AG04450 (cell line): ENCODE results near the gene MAML2. TPM values are rescaled to one million over a fixed set of nuclear protein-coding genes. Genes with fewer than 3 reads are reported as not detected.
A peak's percentile ranks its signal among the peaks of the same experiment; 100 is the strongest.

Experiments used
- CTCF ChIA-PET: fragments of 300-600, 350-600 bp; formaldehyde crosslinking; extraction: SDS; loops from one replicate; lab custom pipeline; 2022; ENCODE audit warnings: antibody characterized with exemption, inconsistent platforms; lab: Charles Lee
- POLR2A ChIA-PET: fragments of 350-600 bp; formaldehyde crosslinking; extraction: SDS; loops from one replicate; lab custom pipeline; 2021; ENCODE audit warnings: antibody characterized with exemption, inconsistent platforms; lab: Yijun Ruan, JAX
- DNase-seq: peaks from one replicate; pipeline ENCODE4 v3.0.0-alpha.2; 2011; ENCODE audit warnings: low read depth, low spot score
- H3K27ac ChIP-seq: one replicate; pipeline ENCODE4 v1.5.1; 2012; ENCODE audit warnings: low read depth, low read length, control low read depth
- H3K27me3 ChIP-seq: one replicate; pipeline ENCODE4 v1.6.0; 2012; ENCODE audit warnings: low read length; ENCODE audit not compliant: control insufficient read depth, insufficient read depth
- H3K4me3 ChIP-seq: 2 replicates; pipeline ENCODE4 v1.5.1; 2011; ENCODE audit warnings: mild to moderate bottlenecking, low read depth, low read length, control low read depth
- H3K9me3 ChIP-seq: 2 replicates; pipeline ENCODE4 v1.5.1; 2012; ENCODE audit warnings: low read length; ENCODE audit not compliant: control insufficient read depth, insufficient read depth
- CTCF ChIP-seq: IDR thresholded peaks from 2 replicates; pipeline ENCODE4 v1.5.1; 2011; ENCODE audit warnings: low read depth, low read length, control low read depth, inconsistent platforms
- polyA plus RNA-seq: library from polyadenylated mRNA; depleted of rRNA; stranded (reverse); fragments of >200 nt; gene quantifications from 2 replicates; pipeline ENCODE4 v1.2.3, GENCODE V29; 2011

MAML2 gene
- polyA plus RNA-seq, 1 experiment = 23.0 TPM

GRCh38 chr11:96054870-96055705, 287.9 kb downstream of the MAML2 start:
- no peak for DNase-seq
- Histone ChIP-seq H3K9me3 (no peaks in the 10 kb centered on the region), H3K4me3 (no peak overlapping the region), H3K27me3 (no peaks in the 10 kb centered on the region), H3K27ac (no peak overlapping the region)
- peak; percentile 68 for TF ChIP-seq CTCF
- CTCF ChIA-PET = interaction anchor here (0.6 to 4.0 kb wide), 38 partner anchors 9 to 906 kb away, joined by 3 to 58 read pairs (median 4); partner anchors contain the start of genes CCDC82, JRKL and MAML2
- POLR2A ChIA-PET = interaction anchor here (0.7 to 2.2 kb wide), 3 partner anchors 101 to 287 kb away, joined by 3 to 8 read pairs (median 3); partner anchors contain the start of gene MAML2

DNA sequence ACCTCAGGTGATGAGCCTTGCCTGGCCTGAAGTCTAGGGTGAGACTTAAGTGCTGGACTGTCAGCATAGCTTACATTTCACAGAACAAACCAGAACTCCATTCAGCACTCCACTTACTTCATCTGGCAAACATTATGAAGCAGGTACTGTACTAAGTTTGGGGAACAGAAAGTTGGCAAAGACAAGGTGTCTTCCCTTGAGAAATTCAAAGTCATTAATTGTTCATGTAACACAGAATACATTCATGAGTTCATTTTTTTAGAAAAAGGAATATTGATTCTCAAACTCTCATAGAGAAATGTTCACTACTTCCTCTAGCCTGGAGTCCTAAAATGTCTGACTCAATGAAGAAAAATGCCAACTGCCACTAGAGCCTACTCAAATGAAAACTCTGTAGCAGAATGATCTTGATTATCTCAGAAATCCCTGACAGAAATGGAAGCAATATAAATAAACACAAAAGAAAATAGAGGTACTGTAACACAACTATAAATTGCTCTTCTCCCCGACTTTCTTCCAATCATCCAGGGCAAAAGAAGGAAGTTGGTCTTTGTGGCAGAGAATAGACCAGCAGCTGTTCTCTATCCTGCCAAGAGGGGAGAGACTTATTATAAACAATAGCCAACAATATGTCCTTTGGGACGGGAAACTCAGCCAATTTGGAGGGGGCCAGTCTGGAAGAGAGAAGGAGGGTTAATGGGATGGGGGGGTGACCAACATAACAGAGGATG, 289.9 kb downstream of the MAML2 start:
- TF ChIP-seq CTCF = no peak
- H3K27ac ChIP-seq = no peak overlapping the region
- CTCF ChIA-PET = interaction anchor here (1.1 to 4.0 kb wide), 7 partner anchors 18 to 341 kb away, joined by 3 to 58 read pairs (median 11); partner anchors contain the start of gene MAML2
- no peak overlapping the region for H3K4me3 ChIP-seq
- no peaks in the 10 kb centered on the region for H3K9me3 ChIP-seq
- H3K27me3 ChIP-seq = no peaks in the 10 kb centered on the region
- POLR2A ChIA-PET = interaction anchor here (1.4 kb wide), 1 partner anchor 337 kb away, joined by 3 read pairs; the partner anchor contains the start of genes CCDC82 and JRKL
- no peak for DNase-seq

DNA sequence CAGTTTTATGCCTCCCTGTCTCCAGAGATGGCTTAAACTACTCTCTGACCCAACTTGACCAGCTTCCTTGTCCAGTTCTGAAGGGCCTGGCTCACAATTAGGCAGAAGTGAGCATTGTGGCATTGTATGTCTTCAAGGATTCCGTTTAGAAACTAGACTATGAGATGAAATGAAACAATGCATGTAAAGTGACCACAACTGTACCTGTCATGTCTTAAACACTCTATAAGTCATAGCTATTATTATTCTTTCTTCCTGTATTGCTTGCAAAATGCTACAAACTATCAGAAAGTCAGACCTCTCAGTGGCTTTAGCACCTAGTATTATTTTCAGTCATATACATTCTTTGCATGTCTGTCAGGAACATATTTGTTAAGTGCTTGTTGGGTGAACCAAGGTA, 291.2 kb downstream of the MAML2 start:
- Histone ChIP-seq H3K27ac (no peak overlapping the region), H3K9me3 (no peaks in the 10 kb centered on the region), H3K4me3 (no peak overlapping the region), H3K27me3 (no peaks in the 10 kb centered on the region)
- CTCF ChIA-PET = interaction anchor here (1.1 to 2.4 kb wide), 2 partner anchors 203 to 291 kb away, joined by 3 to 8 read pairs; partner anchors contain the start of gene MAML2
- no peak for TF ChIP-seq CTCF
- no peak for DNase-seq
- POLR2A ChIA-PET = interaction anchor here (1.4 kb wide), 1 partner anchor 338 kb away, joined by 3 read pairs; the partner anchor contains the start of genes CCDC82 and JRKL

- no peak for TF ChIP-seq CTCF
- Histone ChIP-seq H3K27me3 (no peaks in the 10 kb centered on the region), H3K27ac (no peak overlapping the region), H3K4me3 (no peak overlapping the region), H3K9me3 (no peaks in the 10 kb centered on the region)
- ChIA-PET POLR2A (no interaction called here), CTCF (interaction anchor here (1.0 to 2.4 kb wide), 3 partner anchors 292 to 343 kb away, joined by 4 to 8 read pairs (median 4); partner anchors contain the start of gene MAML2)
- no peak for DNase-seq
These were observed 292.4 kb downstream of the MAML2 start for GRCh38 chr11:96050435-96051182.
